Measurements from ENCODE around the gene PBX4.

The PBX4 gene

GRCh38 chr19:19595171-19595701 is 23.3 kb downstream of the PBX4 start:
- H3K4me1 ChIP-seq (ENCODE audit: control insufficient read depth in 1 of 2, insufficient read depth in 1 of 2, low read depth in 1 of 2, low read length in 1 of 2) = no peaks in the 10 kb centered on the region
- H3K27ac ChIP-seq = no peak overlapping the region
- no peak for TF ChIP-seq CTCF (IDR thresholded peaks at IDR 0.05)
- no peaks in the 10 kb centered on the region for H3K9me3 ChIP-seq
- H3K27me3 ChIP-seq = no peaks in the 10 kb centered on the region
- no peaks in the 10 kb centered on the region for H3K36me3 ChIP-seq
- H3K4me3 ChIP-seq (ENCODE audit: low read depth in 1 of 2, low read length in 1 of 2) = no peak overlapping the region

- no peak overlapping the region for H3K4me3 ChIP-seq (ENCODE audit: low read depth in 1 of 2, low read length in 1 of 2)
- H3K27ac ChIP-seq = no peak overlapping the region
- H3K4me1 ChIP-seq (ENCODE audit: control insufficient read depth in 1 of 2, insufficient read depth in 1 of 2, low read depth in 1 of 2, low read length in 1 of 2) = no peaks in the 10 kb centered on the region
- TF ChIP-seq CTCF (IDR thresholded peaks at IDR 0.05) = no peak
- no peaks in the 10 kb centered on the region for H3K27me3 ChIP-seq
- H3K9me3 ChIP-seq = no peaks in the 10 kb centered on the region
- H3K36me3 ChIP-seq = no peaks in the 10 kb centered on the region
Measured at GRCh38 chr19:19594381-19594780, 24.1 kb downstream of the PBX4 start.

- no peaks in the 10 kb centered on the region for H3K27me3 ChIP-seq
- no peak overlapping the region for H3K4me3 ChIP-seq (ENCODE audit: low read depth in 1 of 2, low read length in 1 of 2)
- no peak for TF ChIP-seq CTCF (IDR thresholded peaks at IDR 0.05)
- H3K4me1 ChIP-seq (ENCODE audit: control insufficient read depth in 1 of 2, insufficient read depth in 1 of 2, low read depth in 1 of 2, low read length in 1 of 2) = no peaks in the 10 kb centered on the region
- H3K36me3 ChIP-seq = no peaks in the 10 kb centered on the region
- H3K27ac ChIP-seq = no peak overlapping the region
- H3K9me3 ChIP-seq = no peaks in the 10 kb centered on the region
Measured at GRCh38 chr19:19592690-19593089, 25.8 kb downstream of the PBX4 start.

GRCh38 chr19:19591133-19591825 is 27.2 kb downstream of the PBX4 start:
- TF ChIP-seq CTCF (IDR thresholded peaks at IDR 0.05) = no peak
- no peaks in the 10 kb centered on the region for H3K36me3 ChIP-seq
- H3K27me3 ChIP-seq = no peaks in the 10 kb centered on the region
- no peak overlapping the region for H3K27ac ChIP-seq
- no peaks in the 10 kb centered on the region for H3K4me1 ChIP-seq (ENCODE audit: control insufficient read depth in 1 of 2, insufficient read depth in 1 of 2, low read depth in 1 of 2, low read length in 1 of 2)
- no peak overlapping the region for H3K4me3 ChIP-seq (ENCODE audit: low read depth in 1 of 2, low read length in 1 of 2)
- H3K9me3 ChIP-seq = no peaks in the 10 kb centered on the region

GRCh38 chr19:19588546-19588945 is 29.9 kb downstream of the PBX4 start:
- Histone ChIP-seq H3K27me3 (no peaks in the 10 kb centered on the region), H3K4me3 (ENCODE audit: low read depth in 1 of 2, low read length in 1 of 2) (no peak overlapping the region), H3K36me3 (no peaks in the 10 kb centered on the region), H3K27ac (no peak overlapping the region), H3K9me3 (no peaks in the 10 kb centered on the region), H3K4me1 (ENCODE audit: control insufficient read depth in 1 of 2, insufficient read depth in 1 of 2, low read depth in 1 of 2, low read length in 1 of 2) (no peaks in the 10 kb centered on the region)
- no peak for TF ChIP-seq CTCF (IDR thresholded peaks at IDR 0.05)

Data from neutrophil (primary cell).